ENCODE measurements around the gene GNAI3.

- no peak for TF ChIP-seq EZH2 (IDR thresholded peaks at IDR 0.05; ENCODE audit: borderline replicate concordance, insufficient read depth, low read length, poor library complexity, severe bottlenecking)
- TF ChIP-seq CTCF (IDR thresholded peaks at IDR 0.05; ENCODE audit: poor library complexity, severe bottlenecking), result no peak
- TF ChIP-seq RAD21 (conservative IDR thresholded peaks at IDR 0.05), result no peak
Measured at GRCh38 chr1:109592916-109593315, 44.5 kb downstream of the GNAI3 start.

Data from neural cell (in vitro differentiated cells).